OCI-LY7 (cell line): ENCODE measurements around the gene SMC4.

Source experiments
- EZH2phosphoT487 ChIP-seq: fragments of 200-600 bp; sonication (generic); IDR thresholded peaks from 2 replicates; pipeline ENCODE4 v1.6.1; 2018; ENCODE audit warnings: low read depth, borderline replicate concordance, mild to moderate bottlenecking, mixed run types, antibody characterized with exemption, low read length, moderate library complexity, mixed read lengths
- TF ChIP-seq, protein P1 (sequence below): fragments of 200-600 bp; sonication (generic); conservative IDR thresholded peaks from 2 replicates; pipeline ENCODE4 v1.5.1; 2014; ENCODE audit warnings: mild to moderate bottlenecking, antibody characterized with exemption, low read length, moderate library complexity, mixed read lengths

DNA sequence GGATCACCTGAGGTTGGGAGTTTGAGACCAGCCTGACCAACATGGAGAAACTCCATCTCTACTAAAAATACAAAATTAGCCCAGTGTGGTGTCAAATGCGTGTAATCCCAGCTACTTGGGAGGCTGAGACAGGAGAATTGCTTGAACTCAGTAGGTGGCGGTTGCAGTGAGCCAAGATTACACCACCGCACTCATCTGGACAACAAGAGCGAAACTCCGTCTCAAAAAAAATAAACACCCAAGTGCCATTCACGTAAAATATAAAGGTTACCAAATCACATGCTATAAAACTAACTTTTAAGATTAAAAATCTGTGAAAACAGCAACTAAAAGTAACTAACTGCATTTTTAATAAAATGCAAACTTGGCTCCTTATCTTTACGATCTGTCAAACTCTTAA lies 41.2 kb downstream of the SMC4 start:
- TF ChIP-seq, protein P1, sequence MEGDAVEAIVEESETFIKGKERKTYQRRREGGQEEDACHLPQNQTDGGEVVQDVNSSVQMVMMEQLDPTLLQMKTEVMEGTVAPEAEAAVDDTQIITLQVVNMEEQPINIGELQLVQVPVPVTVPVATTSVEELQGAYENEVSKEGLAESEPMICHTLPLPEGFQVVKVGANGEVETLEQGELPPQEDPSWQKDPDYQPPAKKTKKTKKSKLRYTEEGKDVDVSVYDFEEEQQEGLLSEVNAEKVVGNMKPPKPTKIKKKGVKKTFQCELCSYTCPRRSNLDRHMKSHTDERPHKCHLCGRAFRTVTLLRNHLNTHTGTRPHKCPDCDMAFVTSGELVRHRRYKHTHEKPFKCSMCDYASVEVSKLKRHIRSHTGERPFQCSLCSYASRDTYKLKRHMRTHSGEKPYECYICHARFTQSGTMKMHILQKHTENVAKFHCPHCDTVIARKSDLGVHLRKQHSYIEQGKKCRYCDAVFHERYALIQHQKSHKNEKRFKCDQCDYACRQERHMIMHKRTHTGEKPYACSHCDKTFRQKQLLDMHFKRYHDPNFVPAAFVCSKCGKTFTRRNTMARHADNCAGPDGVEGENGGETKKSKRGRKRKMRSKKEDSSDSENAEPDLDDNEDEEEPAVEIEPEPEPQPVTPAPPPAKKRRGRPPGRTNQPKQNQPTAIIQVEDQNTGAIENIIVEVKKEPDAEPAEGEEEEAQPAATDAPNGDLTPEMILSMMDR: no peak
- TF ChIP-seq EZH2phosphoT487: no peak
